AG09319 (cell line): ENCODE results near the gene SHB.

Experiments used
- DNase-seq: peaks from one replicate; pipeline ENCODE4 v3.0.0-alpha.2; 2010; ENCODE audit warnings: low read depth; ENCODE audit errors: extremely low read depth
- CTCF ChIP-seq: IDR thresholded peaks from 2 replicates; pipeline ENCODE4 v1.5.1; 2011; ENCODE audit warnings: low read depth, mild to moderate bottlenecking, inconsistent platforms, low read length, moderate library complexity

The SHB gene

DNA sequence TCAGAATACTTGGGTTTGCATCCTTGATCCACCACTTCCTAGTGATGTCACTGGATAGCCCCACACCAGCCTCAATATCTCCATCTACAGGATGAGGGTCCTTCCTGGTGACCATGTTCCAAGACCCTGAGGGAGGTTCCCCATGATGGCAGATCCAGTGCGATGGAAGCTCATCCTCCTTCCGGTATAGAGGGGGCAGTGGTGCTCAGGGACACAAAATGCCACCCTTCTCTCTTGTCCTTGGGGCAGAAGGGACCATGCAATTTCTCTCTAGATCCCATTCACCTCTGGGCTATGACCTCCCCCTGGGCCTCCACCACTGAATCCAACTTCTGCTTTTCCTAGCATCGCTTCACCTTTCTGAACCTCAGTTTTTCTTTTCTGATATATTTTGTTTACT is 159.7 kb downstream of the SHB start:
- no peak for TF ChIP-seq CTCF
- no peak for DNase-seq

DNA sequence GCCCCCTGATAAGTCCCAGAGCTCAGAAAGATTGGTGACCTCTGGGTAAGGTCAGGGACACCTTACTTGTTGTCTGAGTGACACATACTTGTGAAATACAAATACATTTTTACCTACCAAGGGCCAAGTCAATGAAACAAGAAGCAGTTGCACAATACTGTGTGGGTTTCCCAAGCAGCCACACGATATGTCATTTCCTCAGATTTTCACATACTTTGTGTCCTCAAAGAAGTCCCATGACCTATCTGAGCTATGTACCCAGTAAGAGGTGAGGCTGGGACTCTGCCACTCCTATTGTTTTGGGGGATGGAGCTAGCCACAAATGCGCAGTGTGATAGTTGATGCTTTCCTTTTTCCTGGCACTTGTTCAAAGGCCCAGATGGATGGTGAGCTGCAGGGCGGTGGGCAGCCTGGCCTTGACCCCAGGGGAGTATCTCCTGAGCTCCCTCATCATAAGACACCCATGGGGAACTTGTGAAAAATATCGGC is 160.3 kb downstream of the SHB start:
- no peak for DNase-seq
- no peak for TF ChIP-seq CTCF

- no peak for DNase-seq
- no peak for TF ChIP-seq CTCF
Observed at GRCh38 chr9:37908283-37908682, 160.7 kb downstream of the SHB start.

GRCh38 chr9:37906312-37907239 is 162.5 kb downstream of the SHB start:
- no peak for TF ChIP-seq CTCF
- no peak for DNase-seq

GRCh38 chr9:37905776-37906175 is 163.3 kb downstream of the SHB start:
- no peak for TF ChIP-seq CTCF

GRCh38 chr9:37905131-37905505 is 163.9 kb downstream of the SHB start:
- no peak for DNase-seq
- TF ChIP-seq CTCF, result no peak

More at GRCh38 chr9:37905776-37906175, 163.3 kb downstream of the SHB start:
- no peak for DNase-seq

- TF ChIP-seq CTCF, result no peak
- no peak for DNase-seq
Observed at GRCh38 chr9:37904445-37905130, 164.4 kb downstream of the SHB start.
